Measurements from ENCODE around the gene GALNT10. TPM values are rescaled to one million over a fixed set of nuclear protein-coding genes. Genes with fewer than 3 reads are reported as not detected.

Gene GALNT10
- polyA plus RNA-seq, 1 experiment, result 93.1 TPM

- POLR2A ChIA-PET, result no interaction called here
- CTCF ChIA-PET, result interaction anchor here (1.3 kb wide), 1 partner anchor 52 kb away, joined by 4 read pairs; no protein-coding TSS in a partner anchor
- DNase-seq (ENCODE audit: low read depth, low spot score), result no peak
- no peaks in the 10 kb centered on the region for H3K27me3 ChIP-seq (ENCODE audit: control insufficient read depth, insufficient read depth, low read length)
- H3K9me3 ChIP-seq (ENCODE audit: control insufficient read depth, insufficient read depth, low read length), result no peaks in the 10 kb centered on the region
- TF ChIP-seq, protein P1, sequence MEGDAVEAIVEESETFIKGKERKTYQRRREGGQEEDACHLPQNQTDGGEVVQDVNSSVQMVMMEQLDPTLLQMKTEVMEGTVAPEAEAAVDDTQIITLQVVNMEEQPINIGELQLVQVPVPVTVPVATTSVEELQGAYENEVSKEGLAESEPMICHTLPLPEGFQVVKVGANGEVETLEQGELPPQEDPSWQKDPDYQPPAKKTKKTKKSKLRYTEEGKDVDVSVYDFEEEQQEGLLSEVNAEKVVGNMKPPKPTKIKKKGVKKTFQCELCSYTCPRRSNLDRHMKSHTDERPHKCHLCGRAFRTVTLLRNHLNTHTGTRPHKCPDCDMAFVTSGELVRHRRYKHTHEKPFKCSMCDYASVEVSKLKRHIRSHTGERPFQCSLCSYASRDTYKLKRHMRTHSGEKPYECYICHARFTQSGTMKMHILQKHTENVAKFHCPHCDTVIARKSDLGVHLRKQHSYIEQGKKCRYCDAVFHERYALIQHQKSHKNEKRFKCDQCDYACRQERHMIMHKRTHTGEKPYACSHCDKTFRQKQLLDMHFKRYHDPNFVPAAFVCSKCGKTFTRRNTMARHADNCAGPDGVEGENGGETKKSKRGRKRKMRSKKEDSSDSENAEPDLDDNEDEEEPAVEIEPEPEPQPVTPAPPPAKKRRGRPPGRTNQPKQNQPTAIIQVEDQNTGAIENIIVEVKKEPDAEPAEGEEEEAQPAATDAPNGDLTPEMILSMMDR (IDR thresholded peaks at IDR 0.05; ENCODE audit: low read depth, low read length), result no peak
- no peak overlapping the region for H3K4me3 ChIP-seq (ENCODE audit: low read depth, low read length)
- no peak overlapping the region for H3K27ac ChIP-seq (ENCODE audit: low read depth, low read length)
Measured at GRCh38 chr5:154249826-154250225, 59.3 kb downstream of the GALNT10 start.

GRCh38 chr5:154251529-154251928 is 61.0 kb downstream of the GALNT10 start:
- Histone ChIP-seq H3K27me3 (ENCODE audit: control insufficient read depth, insufficient read depth, low read length) (no peaks in the 10 kb centered on the region), H3K4me3 (ENCODE audit: low read depth, low read length) (no peak overlapping the region), H3K27ac (ENCODE audit: low read depth, low read length) (no peak overlapping the region), H3K9me3 (ENCODE audit: control insufficient read depth, insufficient read depth, low read length) (no peaks in the 10 kb centered on the region)
- TF ChIP-seq, protein P1 (IDR thresholded peaks at IDR 0.05; ENCODE audit: low read depth, low read length), result no peak
- CTCF ChIA-PET, result no interaction called here
- no peak for DNase-seq (ENCODE audit: low read depth, low spot score)
- POLR2A ChIA-PET, result no interaction called here

GRCh38 chr5:154253807-154254206 is 63.3 kb downstream of the GALNT10 start:
- ChIA-PET POLR2A (no interaction called here), CTCF (no interaction called here)
- DNase-seq (ENCODE audit: low read depth, low spot score), result no peak
- Histone ChIP-seq H3K27ac (ENCODE audit: low read depth, low read length) (no peak overlapping the region), H3K27me3 (ENCODE audit: control insufficient read depth, insufficient read depth, low read length) (no peaks in the 10 kb centered on the region), H3K4me3 (ENCODE audit: low read depth, low read length) (no peak overlapping the region), H3K9me3 (ENCODE audit: control insufficient read depth, insufficient read depth, low read length) (no peaks in the 10 kb centered on the region)
- TF ChIP-seq, protein P1 (IDR thresholded peaks at IDR 0.05; ENCODE audit: low read depth, low read length), result no peak

DNA sequence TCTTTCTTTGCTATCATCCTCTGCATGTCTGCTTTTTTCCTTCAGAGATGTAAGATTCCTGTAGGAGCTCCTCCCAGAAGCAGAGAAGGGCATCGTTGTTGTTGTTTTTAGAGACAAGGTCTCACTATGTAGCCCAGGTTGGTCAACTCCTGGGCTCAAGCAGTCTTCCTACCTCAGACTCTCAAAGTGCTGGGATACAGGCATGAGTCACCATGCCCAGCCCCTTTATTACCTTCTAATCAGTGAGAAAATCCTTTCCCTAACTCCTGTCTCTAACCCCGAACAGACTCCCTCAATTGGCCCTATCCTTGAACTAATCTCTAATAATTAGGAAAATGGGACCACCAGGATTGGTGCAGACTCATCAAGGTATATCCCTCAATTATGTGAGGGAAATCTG is 64.4 kb downstream of the GALNT10 start:
- ChIA-PET POLR2A (no interaction called here), CTCF (no interaction called here)
- Histone ChIP-seq H3K27ac (ENCODE audit: low read depth, low read length) (no peak overlapping the region), H3K4me3 (ENCODE audit: low read depth, low read length) (no peak overlapping the region), H3K27me3 (ENCODE audit: control insufficient read depth, insufficient read depth, low read length) (no peaks in the 10 kb centered on the region), H3K9me3 (ENCODE audit: control insufficient read depth, insufficient read depth, low read length) (no peaks in the 10 kb centered on the region)
- DNase-seq (ENCODE audit: low read depth, low spot score), result no peak
- TF ChIP-seq, protein P1 (IDR thresholded peaks at IDR 0.05; ENCODE audit: low read depth, low read length), result no peak

GRCh38 chr5:154257046-154257445 is 66.5 kb downstream of the GALNT10 start:
- no peak overlapping the region for H3K27ac ChIP-seq (ENCODE audit: low read depth, low read length)
- POLR2A ChIA-PET, result interaction anchor here (0.7 to 1.5 kb wide), 2 partner anchors 20 to 67 kb away, joined by 3 read pairs; partner anchors contain the start of gene GALNT10
- no peaks in the 10 kb centered on the region for H3K27me3 ChIP-seq (ENCODE audit: control insufficient read depth, insufficient read depth, low read length)
- CTCF ChIA-PET, result interaction anchor here (1.3 kb wide), 1 partner anchor 148 kb away, joined by 3 read pairs; no protein-coding TSS in a partner anchor
- H3K9me3 ChIP-seq (ENCODE audit: control insufficient read depth, insufficient read depth, low read length), result no peaks in the 10 kb centered on the region
- TF ChIP-seq, protein P1 (IDR thresholded peaks at IDR 0.05; ENCODE audit: low read depth, low read length), result no peak
- no peak for DNase-seq (ENCODE audit: low read depth, low spot score)
- no peak overlapping the region for H3K4me3 ChIP-seq (ENCODE audit: low read depth, low read length)
